GM18870 (cell line): Measurements from ENCODE around the gene DOK5.

ENCODE experiments used
- ATAC-seq: cut with Tn5 transposase; IDR thresholded peaks from one replicate; pipeline ENCODE4 v1.9.1; 2021; ENCODE audit warnings: moderate library complexity; ENCODE audit not compliant: unreplicated experiment

Gene DOK5

DNA sequence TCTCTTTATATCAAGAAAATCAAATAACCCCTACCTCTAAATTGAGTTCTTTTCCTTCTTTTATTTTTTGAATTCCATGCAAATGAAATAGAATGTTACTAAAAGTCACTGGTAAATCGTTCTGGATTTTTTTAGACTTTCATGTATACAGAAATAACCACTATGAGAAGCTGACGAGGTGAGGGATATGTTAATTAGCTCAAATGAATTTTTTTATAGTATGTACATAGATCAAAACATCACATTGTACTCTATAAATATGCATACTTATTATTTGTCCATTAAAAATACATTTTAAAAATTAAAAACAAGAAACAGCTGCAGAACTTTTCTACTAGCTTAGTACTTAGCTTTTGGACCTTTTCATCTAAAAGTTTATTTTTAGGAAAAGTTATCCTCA is 165.4 kb downstream of the DOK5 start:
- no peak for ATAC-seq

DNA sequence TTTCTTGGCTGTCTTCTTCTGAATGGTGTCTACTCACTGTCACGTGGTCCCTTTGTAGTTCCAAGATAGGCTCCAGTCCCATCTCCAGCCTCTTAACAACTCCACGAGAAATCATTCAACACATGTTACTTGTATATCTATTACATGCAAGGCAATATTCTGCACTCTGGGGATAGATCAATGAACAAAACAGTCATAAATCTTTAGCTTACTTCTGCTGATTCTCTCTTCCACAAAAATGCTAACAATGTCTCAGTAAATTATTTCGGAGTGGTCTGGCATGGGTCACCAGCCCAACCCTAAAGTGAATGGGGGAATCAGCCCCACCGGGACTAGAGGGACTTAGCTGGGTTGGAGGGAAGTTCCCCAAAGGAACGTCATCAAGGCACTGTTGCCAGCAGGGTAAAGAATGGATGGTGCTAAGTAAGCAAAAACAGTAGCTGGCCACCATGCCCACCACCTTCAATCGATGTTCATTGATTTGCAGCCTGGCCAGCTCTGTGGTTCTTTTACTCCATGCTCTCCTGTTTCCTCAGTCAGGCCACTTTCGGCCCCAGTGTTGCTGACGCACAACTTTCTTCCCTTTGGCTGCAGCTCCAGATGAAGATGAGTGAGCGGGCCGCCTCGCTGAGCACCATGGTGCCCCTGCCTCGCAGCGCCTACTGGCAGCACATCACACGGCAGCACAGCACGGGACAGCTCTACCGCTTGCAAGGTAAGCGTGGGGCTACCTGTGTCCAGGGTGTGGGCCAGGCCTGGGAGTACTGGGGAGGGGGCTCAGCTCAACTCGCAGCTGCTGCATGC is 167.7 kb downstream of the DOK5 start:
- ATAC-seq, result no peak

DNA sequence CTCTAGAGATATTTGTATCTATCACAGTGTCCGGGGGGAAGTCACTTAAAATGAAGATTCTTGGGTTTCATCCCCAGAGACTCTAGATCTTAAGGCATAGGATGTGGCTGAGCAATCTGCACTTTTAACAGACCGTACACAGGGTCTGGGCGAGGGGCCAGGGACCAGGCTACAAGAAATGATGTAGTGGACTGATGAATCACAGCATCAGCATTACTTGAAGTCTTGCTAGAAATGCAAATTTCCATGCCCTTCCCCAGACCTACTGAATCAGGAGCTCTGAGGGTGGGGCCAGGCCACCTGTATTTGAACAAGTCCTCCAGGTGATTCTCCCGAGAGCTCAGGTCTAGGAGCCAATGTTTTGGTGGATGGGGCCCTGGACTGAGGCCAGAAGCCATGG is 168.4 kb downstream of the DOK5 start:
- ATAC-seq, result no peak

DNA sequence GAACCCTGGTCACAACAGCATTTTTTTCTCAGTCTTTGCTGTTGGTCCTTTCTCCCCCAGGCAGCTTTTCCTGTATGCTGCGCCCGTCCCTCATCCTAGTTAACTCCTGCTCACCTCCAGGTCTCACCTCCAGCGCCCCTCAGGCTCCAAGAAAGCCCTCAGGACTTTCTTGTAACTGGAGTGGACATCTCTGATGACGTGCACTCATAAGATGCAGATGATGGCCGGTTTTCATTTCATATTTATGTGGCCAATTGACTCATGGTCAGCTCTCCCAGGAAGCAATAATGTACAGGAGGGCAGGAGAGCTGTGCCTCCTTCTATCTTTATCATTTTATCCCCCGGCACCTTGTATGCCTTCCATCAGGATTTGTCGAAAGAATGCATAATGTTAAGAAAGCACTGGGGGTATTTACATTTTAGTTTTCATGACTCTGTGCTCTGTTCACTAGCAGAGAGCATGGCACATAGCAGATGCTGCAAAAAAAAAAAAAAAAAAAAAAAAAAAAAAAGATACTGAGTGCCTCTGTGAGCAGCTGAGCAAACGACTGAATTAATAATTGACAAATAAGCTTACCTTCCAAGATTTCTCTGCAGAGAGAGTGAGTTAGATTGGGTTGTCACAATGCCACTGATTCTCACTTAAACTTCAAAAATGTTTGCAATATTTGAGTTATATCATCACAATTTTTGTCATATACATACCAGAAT is 170.2 kb downstream of the DOK5 start:
- ATAC-seq, result no peak

GRCh38 chr20:54646156-54646517 is 170.7 kb downstream of the DOK5 start:
- ATAC-seq, result no peak

DNA sequence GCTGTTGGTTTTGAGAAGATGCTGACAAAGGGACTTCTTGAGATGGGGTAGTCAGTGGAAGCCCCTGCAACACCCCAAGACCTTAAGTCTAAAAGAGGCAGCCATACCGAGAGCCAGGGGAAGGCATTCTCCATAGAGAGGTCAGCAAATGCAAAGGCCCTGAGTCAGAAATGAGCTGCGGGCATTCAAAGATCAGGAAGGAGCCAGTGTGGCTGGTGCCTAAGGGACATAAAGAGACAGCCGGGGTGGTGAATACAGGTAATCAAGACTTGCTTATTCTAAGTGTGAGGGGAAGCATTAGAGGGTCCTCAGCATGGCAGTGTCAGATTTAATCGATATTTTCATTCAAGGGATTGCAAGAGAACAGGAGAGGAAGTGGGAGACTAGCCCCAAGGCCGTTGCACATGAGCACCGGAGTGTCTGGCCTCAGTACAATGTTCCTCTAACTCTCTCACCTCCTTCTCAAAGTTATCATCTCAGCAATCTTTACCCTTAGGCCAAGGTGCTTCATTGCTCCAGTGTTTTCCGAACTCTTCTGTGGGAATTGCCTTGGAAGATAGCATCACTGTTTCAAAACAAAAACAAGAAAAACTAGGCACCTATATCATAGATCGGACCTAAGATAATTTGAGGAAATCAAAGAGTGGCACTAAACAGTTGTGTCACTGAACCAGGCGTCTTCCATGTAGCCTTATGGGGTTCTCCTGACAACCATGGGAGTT is 173.2 kb downstream of the DOK5 start:
- ATAC-seq, result no peak

DNA sequence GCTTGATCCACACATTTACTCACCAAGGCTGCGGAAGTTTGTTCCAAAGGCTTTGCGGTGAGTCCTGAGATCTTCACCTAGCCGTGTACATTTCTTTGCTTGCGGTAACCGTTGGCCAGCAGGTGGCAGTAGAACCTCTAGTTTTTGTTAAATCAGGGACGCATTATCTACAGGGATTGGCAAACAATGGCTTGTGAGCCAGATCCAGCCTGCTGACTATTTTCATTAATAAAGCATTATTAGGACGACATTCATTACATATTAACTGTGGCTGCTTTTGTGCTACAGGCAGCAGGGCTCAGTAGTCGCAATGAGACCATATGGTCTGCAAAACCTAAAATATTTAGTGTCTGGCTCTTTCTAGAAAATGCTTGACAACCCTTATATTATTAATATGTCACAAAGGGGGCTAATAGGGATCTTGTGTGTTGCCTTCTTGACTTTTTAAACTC is 174.1 kb downstream of the DOK5 start:
- ATAC-seq, result no peak

DNA sequence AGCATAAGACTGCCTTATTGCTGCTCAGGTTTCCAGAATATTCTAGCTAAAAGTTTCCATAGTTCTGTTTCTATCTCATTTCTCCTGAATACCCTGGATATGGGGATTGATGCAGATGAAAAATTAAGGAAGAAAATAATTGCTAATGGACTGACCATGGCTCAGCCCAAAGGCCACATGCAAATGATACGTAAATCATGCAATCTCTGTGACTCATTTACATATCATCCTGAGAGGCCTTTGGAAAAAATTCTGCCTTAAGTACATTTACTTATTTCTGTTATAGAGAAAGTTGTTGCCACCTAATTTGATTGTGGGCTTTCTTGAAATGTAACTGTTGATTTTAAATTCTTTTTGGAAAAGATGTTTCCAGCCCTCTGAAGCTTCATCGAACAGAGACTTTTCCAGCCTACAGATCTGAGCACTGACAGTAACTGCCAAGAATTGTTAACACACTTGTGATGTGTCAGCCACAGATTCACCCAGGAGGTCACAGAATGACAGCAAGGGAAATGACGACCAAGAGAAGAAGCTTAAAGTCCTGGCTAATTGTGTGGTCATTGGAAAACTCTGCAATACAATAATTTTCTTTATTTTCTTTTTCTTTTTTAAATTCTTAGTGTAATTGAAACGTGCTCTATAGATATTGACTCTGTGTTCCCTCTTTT is 174.8 kb downstream of the DOK5 start:
- ATAC-seq, result no peak

GRCh38 chr20:54651252-54651651 is 175.9 kb downstream of the DOK5 start:
- no peak for ATAC-seq

DNA sequence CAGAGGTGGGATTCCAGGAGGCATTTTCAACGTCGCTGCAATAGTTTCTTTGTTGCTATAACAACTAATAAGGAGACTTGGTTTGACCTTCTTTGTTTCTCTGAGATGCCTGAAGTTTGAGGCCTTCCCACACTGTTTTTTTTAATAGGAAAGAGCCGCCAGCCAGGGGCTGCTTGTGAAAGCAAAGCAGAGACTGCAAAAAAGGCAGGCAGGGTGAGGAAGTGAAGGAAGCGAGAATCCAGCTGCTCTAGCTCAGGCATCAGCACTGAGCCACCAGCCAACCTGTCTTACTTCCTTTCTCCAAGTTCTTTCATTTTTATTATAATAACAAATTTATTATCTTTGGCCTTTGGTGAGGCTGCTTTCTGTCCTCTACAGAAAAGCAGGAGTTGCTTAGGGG is 179.1 kb downstream of the DOK5 start:
- ATAC-seq, result no peak

GRCh38 chr20:54657268-54657826 is 182.0 kb downstream of the DOK5 start:
- no peak for ATAC-seq

DNA sequence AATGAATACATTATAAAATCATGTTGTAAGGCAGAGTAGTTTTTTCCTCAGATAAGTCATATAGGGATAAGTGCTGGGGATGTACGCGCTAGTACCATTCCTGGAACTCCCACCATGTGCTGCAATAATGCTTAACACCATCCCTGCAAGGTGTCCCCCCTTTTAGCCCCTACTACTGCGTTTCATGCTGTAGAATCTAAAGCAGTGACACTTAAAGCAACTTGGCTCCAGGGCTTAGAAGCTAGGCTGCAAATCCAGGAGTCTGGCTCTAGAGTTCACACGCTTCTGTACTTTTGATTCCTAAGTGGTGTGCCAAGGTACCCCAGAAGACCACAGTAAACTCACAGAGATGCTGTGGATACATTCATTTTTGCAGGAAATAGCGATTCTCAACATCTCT is 183.1 kb downstream of the DOK5 start:
- ATAC-seq, result no peak

- ATAC-seq, result no peak
These were observed 185.9 kb downstream of the DOK5 start for GRCh38 chr20:54661265-54661664.

- ATAC-seq, result no peak
These were observed 186.6 kb downstream of the DOK5 start for GRCh38 chr20:54661880-54662465.

DNA sequence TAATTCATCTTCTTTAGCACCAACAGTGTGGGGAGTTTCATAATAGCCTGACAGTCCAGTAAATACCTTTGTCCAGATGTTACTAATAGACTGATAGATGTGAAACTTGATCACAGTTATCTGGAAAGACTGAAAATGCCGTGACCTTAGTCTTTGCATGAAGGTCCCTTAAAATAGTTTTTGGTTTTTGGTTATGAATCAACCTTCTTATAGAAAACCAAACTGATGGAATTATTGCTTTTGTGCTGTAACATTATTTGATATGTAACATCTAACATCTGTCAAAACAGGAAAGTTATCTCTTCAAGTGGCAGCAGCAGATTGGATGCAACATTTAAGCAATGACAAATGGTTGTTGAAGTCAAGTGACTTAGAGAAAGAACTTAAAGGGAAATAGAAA is 190.4 kb downstream of the DOK5 start:
- ATAC-seq, result peak; percentile 63

GRCh38 chr20:54668271-54669039 is 193.1 kb downstream of the DOK5 start:
- peak; percentile 74 for ATAC-seq

- ATAC-seq, result no peak
These were observed 193.6 kb downstream of the DOK5 start for GRCh38 chr20:54669040-54669363.

- ATAC-seq, result no peak
These were observed 202.9 kb downstream of the DOK5 start for GRCh38 chr20:54678253-54678652.

DNA sequence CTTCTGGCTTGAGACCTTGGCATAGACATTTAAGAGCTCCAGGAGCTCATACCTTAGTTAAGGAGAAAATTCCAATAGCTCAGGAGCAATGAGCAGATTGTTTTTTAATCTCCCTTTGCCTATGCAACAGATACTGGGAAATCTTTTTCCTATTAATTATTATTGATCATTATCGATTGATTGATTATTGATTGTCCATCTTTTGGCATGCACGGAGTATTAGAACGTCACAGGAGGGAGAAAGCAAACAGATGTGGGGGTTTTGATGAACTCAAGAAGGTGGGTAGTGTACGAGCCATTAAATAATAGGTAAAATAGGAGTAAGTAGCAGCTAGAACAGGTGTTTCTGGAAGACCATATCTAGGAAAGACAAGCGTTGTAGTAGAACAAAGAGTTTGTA is 205.0 kb downstream of the DOK5 start:
- ATAC-seq, result no peak
